MM.1S (cell line): ENCODE data around the gene POLR2F.

Experiments used
- DNase-seq: peaks from one replicate; pipeline ENCODE4 v3.0.0-alpha.2; 2015
- H2AFZ ChIP-seq: fragments of 300-600 bp; sonication (generic); 2 replicates; pipeline ENCODE4 v1.6.0; 2016; ENCODE audit warnings: antibody characterized with exemption, low read length
- H3F3A ChIP-seq: fragments of 300-600 bp; sonication (generic); 2 replicates; pipeline ENCODE4 v1.6.1; 2016; ENCODE audit warnings: mild to moderate bottlenecking, antibody characterized with exemption, low read length, moderate library complexity, mixed read lengths; ENCODE audit not compliant: insufficient read depth
- H3K27ac ChIP-seq: fragments of 300-600 bp; sonication (generic); 2 replicates; pipeline ENCODE4 v1.5.1; 2016; ENCODE audit warnings: mild to moderate bottlenecking, low read length
- H3K27me3 ChIP-seq: fragments of 300-600 bp; sonication (generic); replicated peaks from 2 replicates; pipeline ENCODE4 v1.6.0; 2016; ENCODE audit warnings: low read length; ENCODE audit not compliant: insufficient read depth
- H3K36me3 ChIP-seq: fragments of 300-600 bp; sonication (generic); replicated peaks from 2 replicates; pipeline ENCODE4 v1.6.1; 2016; ENCODE audit warnings: mild to moderate bottlenecking, low read length, mixed read lengths; ENCODE audit not compliant: insufficient read depth
- H3K4me1 ChIP-seq: fragments of 300-600 bp; sonication (generic); 2 replicates; pipeline ENCODE4 v1.6.1; 2016; ENCODE audit warnings: low read length, mixed read lengths
- H3K4me2 ChIP-seq: fragments of 300-600 bp; sonication (generic); 2 replicates; pipeline ENCODE4 v1.6.0; 2016; ENCODE audit warnings: low read depth, low read length
- H3K4me3 ChIP-seq: fragments of 300-600 bp; sonication (generic); 2 replicates; pipeline ENCODE4 v1.5.1; 2016; ENCODE audit warnings: low read length, mixed read lengths
- H3K79me2 ChIP-seq: fragments of 300-600 bp; sonication (generic); 2 replicates; pipeline ENCODE4 v1.6.1; 2016; ENCODE audit warnings: mixed run types, low read length, mixed read lengths
- H3K9ac ChIP-seq: fragments of 300-600 bp; sonication (generic); 2 replicates; pipeline ENCODE4 v1.6.1; 2016; ENCODE audit warnings: low read length, mixed read lengths
- H3K9me2 ChIP-seq: fragments of 300-600 bp; sonication (generic); replicated peaks from 2 replicates; pipeline ENCODE4 v1.6.1; 2016; ENCODE audit warnings: mild to moderate bottlenecking, low read length, mixed read lengths; ENCODE audit not compliant: insufficient read depth
- H3K9me3 ChIP-seq: fragments of 300-600 bp; sonication (generic); replicated peaks from 2 replicates; pipeline ENCODE4 v1.6.1; 2016; ENCODE audit warnings: mild to moderate bottlenecking, low read length, mixed read lengths; ENCODE audit not compliant: insufficient read depth
- H4K20me1 ChIP-seq: fragments of 300-600 bp; sonication (generic); 2 replicates; pipeline ENCODE4 v1.6.1; 2016; ENCODE audit warnings: mild to moderate bottlenecking, low read length, moderate library complexity, mixed read lengths; ENCODE audit not compliant: insufficient read depth
- EZH2 ChIP-seq: fragments of 300-600 bp; sonication (generic); optimal IDR thresholded peaks from 2 replicates; pipeline ENCODE3; 2017; ENCODE audit warnings: low read depth, mild to moderate bottlenecking, antibody characterized with exemption, low read length, mixed read lengths
- EZH2phosphoT487 ChIP-seq: fragments of 300-600 bp; sonication (generic); IDR thresholded peaks from 2 replicates; pipeline ENCODE4 v1.6.1; 2018; ENCODE audit warnings: antibody characterized with exemption, low read length
- TF ChIP-seq, protein P1 (sequence below): fragments of 300-600 bp; sonication (generic); IDR thresholded peaks from 2 replicates; pipeline ENCODE4 v1.5.1; 2016; ENCODE audit warnings: antibody characterized with exemption, low read length, mixed read lengths

POLR2F gene

DNA sequence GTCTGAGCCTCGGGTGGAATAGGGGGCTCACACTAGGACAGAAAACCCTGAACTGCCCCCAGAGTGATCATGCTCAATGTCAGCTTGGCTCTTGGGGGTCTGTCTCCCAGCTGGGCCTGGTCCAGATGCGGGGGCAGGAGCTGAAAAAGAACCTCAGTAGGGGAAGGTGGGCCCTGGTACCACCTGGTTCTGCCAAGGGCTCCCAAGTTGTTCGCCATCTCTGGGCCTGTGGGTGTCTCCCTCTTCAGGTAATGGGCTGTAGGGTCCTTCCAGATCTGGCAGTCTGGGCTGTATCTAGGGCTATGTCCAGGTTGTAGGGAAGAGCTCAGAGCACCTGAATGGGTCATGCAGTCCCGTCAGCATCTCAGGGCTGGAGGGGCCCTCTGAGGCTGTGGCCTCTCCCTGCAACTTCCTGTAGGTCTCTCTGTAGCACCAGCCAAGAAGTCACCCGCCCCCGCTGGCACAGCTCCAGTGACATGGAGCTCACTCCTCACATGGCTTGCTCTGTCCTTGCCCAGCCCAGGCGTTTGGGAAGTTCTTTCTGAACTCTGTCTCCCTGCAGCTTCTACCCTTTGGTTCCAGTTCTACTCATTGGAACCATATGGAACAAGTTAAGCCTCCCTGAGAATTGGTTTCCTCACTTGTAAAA is 63.9 kb downstream of the POLR2F start:
- Histone ChIP-seq H3K9me3 (no peaks in the 10 kb centered on the region), H4K20me1 (no peaks in the 10 kb centered on the region), H3K79me2 (no peaks in the 10 kb centered on the region), H3K4me2 (no peak overlapping the region), H3K9ac (no peak overlapping the region), H3K36me3 (no peaks in the 10 kb centered on the region), H3K9me2 (no peaks in the 10 kb centered on the region), H3K4me1 (no peaks in the 10 kb centered on the region), H3K27me3 (no peaks in the 10 kb centered on the region), H3F3A (no peaks in the 10 kb centered on the region), H3K4me3 (no peak overlapping the region), H3K27ac (no peak overlapping the region), H2AFZ (no peak overlapping the region)
- TF ChIP-seq EZH2phosphoT487 (no peak), EZH2 (no peak)
- TF ChIP-seq, protein P1, sequence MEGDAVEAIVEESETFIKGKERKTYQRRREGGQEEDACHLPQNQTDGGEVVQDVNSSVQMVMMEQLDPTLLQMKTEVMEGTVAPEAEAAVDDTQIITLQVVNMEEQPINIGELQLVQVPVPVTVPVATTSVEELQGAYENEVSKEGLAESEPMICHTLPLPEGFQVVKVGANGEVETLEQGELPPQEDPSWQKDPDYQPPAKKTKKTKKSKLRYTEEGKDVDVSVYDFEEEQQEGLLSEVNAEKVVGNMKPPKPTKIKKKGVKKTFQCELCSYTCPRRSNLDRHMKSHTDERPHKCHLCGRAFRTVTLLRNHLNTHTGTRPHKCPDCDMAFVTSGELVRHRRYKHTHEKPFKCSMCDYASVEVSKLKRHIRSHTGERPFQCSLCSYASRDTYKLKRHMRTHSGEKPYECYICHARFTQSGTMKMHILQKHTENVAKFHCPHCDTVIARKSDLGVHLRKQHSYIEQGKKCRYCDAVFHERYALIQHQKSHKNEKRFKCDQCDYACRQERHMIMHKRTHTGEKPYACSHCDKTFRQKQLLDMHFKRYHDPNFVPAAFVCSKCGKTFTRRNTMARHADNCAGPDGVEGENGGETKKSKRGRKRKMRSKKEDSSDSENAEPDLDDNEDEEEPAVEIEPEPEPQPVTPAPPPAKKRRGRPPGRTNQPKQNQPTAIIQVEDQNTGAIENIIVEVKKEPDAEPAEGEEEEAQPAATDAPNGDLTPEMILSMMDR = no peak
- no peak for DNase-seq

DNA sequence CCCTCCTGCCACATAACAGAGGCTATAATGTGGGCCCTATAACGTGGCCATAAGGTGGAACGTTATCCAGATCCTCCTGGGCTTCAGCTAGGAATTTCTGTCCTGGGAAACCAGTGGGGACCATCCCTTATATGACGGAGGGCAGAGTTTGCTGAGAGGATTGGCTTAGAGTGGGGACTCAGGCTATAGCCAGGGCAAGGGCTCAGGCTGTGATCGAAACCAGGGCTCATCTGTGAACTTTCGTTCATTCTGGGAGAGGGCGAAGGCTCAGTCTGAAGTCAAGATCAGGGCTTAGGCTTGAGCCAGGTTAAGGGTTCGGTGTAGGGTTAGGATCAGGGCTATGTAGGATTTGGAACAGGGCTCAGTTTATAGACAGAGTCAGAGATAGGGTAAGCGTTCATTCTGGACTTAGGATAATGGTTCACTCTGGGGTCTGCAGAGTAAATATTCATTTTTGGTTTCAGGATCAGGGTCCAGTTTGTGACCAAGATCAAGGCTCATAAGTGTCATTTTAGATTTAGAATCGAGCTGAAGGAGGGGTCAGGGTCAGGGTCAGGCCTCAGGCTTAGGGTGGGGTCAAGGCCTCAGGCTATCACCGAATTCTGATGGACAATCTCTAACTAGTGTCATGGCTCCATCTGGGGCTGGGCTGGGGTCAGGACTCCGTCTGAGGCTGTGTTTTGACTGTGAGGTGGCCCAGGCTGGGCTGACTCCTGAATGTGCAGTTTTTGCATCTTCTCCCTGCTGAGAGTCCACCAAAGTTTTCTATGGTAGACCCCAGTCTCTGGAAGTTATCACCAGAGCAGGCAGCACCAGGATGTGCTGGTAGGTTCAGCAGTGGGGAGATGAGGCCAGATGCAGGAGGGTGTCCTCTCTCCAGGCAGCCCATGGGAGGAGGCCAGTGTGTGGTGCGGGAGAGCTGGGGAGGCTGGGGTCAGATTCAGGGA is 64.7 kb downstream of the POLR2F start:
- Histone ChIP-seq H3F3A (no peaks in the 10 kb centered on the region), H4K20me1 (no peaks in the 10 kb centered on the region), H3K27me3 (no peaks in the 10 kb centered on the region), H3K4me1 (no peaks in the 10 kb centered on the region), H2AFZ (no peak overlapping the region), H3K9me3 (no peaks in the 10 kb centered on the region), H3K36me3 (no peaks in the 10 kb centered on the region), H3K4me2 (no peak overlapping the region), H3K79me2 (no peaks in the 10 kb centered on the region), H3K9me2 (no peaks in the 10 kb centered on the region), H3K27ac (no peak overlapping the region), H3K4me3 (no peak overlapping the region), H3K9ac (no peak overlapping the region)
- no peak for DNase-seq
- TF ChIP-seq EZH2 = no peak
- TF ChIP-seq, protein P1 = no peak
- no peak for TF ChIP-seq EZH2phosphoT487
